HG02798 (cell line): Measurements from ENCODE around the gene RHBDF2.
A peak's percentile ranks its signal among the peaks of the same experiment; 100 is the strongest.
"Not testable (repeated sequence)": the region's sequence is repeated elsewhere in the genome, so short reads cannot be mapped to it uniquely, and the experiment has no call there.

Source experiments
- ATAC-seq: cut with Tn5 transposase; IDR thresholded peaks from one replicate; pipeline ENCODE4 v1.9.1; 2021; ENCODE audit warnings: mild to moderate bottlenecking; ENCODE audit not compliant: unreplicated experiment, poor library complexity

RHBDF2 gene

GRCh38 chr17:76538941-76539570, 37.8 kb upstream of the RHBDF2 start:
- no peak for ATAC-seq

- no peak for ATAC-seq
Observed at GRCh38 chr17:76538281-76538931, 37.2 kb upstream of the RHBDF2 start.

- ATAC-seq: no peak
Observed at GRCh38 chr17:76537578-76538280, 36.5 kb upstream of the RHBDF2 start, which contains the start of gene CYGB. Gene CYGB, minus strand, starts transcription at chr17:76537709. Its CDS starts 167 bp downstream, at chr17:76537542.

GRCh38 chr17:76537288-76537577, 36.0 kb upstream of the RHBDF2 start:
- ATAC-seq: no peak

- no peak for ATAC-seq
Observed at GRCh38 chr17:76536511-76537287, 35.5 kb upstream of the RHBDF2 start.

GRCh38 chr17:76535788-76536510, 34.7 kb upstream of the RHBDF2 start:
- no peak for ATAC-seq

GRCh38 chr17:76534831-76535732, 33.9 kb upstream of the RHBDF2 start:
- ATAC-seq: no peak

GRCh38 chr17:76533640-76534359, 32.6 kb upstream of the RHBDF2 start:
- ATAC-seq: not testable (repeated sequence)

- ATAC-seq: no peak
Observed at GRCh38 chr17:76532072-76532651, 30.9 kb upstream of the RHBDF2 start.

GRCh38 chr17:76531486-76532038, 30.3 kb upstream of the RHBDF2 start:
- ATAC-seq: no peak

- ATAC-seq: no peak
Observed at GRCh38 chr17:76530811-76531485, 29.7 kb upstream of the RHBDF2 start.

GRCh38 chr17:76530095-76530723, 29.0 kb upstream of the RHBDF2 start:
- no peak for ATAC-seq

GRCh38 chr17:76529224-76530094, 28.2 kb upstream of the RHBDF2 start:
- ATAC-seq: no peak

- no peak for ATAC-seq
Observed at GRCh38 chr17:76528528-76529223, 27.5 kb upstream of the RHBDF2 start.

- ATAC-seq: peak; percentile 26
Observed at GRCh38 chr17:76528156-76528527, 26.9 kb upstream of the RHBDF2 start.
